HEK293T (cell line): Measurements from ENCODE around the gene AGBL4.
A peak's percentile ranks its signal among the peaks of the same experiment; 100 is the strongest.

ENCODE experiments used
- CTCF ChIA-PET: fragments of 350-600 bp; formaldehyde crosslinking; extraction: SDS; loops from one replicate; lab custom pipeline; 2021; ENCODE audit warnings: antibody characterized with exemption, inconsistent platforms; lab: Yijun Ruan, JAX
- POLR2A ChIA-PET: fragments of 350-600 bp; formaldehyde crosslinking; extraction: SDS; loops from one replicate; lab custom pipeline; 2020; ENCODE audit warnings: antibody characterized with exemption, inconsistent platforms; lab: Yijun Ruan, JAX
- DNase-seq: peaks from one replicate; pipeline ENCODE4 v3.0.0; 2012; ENCODE audit warnings: mixed read lengths; ENCODE audit errors: extremely low spot score
- ARNT ChIP-seq: fragments of 450-650 bp; IDR thresholded peaks from 2 replicates; pipeline ENCODE4 v1.6.1; 2017; ENCODE audit warnings: mild to moderate bottlenecking
- BHLHE40 ChIP-seq: fragments of 450-650 bp; IDR thresholded peaks from 2 replicates; pipeline ENCODE4 v1.6.1; 2016; ENCODE audit warnings: mild to moderate bottlenecking, moderate library complexity, borderline replicate concordance
- CTBP1 ChIP-seq: fragments of 450-650 bp; IDR thresholded peaks from 2 replicates; pipeline ENCODE4 v1.6.1; 2016; ENCODE audit warnings: borderline replicate concordance
- ELF4 ChIP-seq: fragments of 450-650 bp; IDR thresholded peaks from 2 replicates; pipeline ENCODE4 v1.6.1; 2017; ENCODE audit warnings: antibody characterized with exemption
- FOXA1 ChIP-seq: fragments of 450-650 bp; IDR thresholded peaks from 2 replicates; pipeline ENCODE4 v1.6.1; 2016; ENCODE audit warnings: mild to moderate bottlenecking
- FOXK2 ChIP-seq: fragments of 450-650 bp; IDR thresholded peaks from 2 replicates; pipeline ENCODE4 v1.6.1; 2016; ENCODE audit warnings: mild to moderate bottlenecking
- FOXM1 ChIP-seq: fragments of 450-650 bp; IDR thresholded peaks from 2 replicates; pipeline ENCODE4 v1.6.1; 2017; ENCODE audit warnings: mild to moderate bottlenecking, borderline replicate concordance
- HDGF ChIP-seq: fragments of 450-650 bp; IDR thresholded peaks from 2 replicates; pipeline ENCODE4 v1.6.1; 2017; ENCODE audit warnings: antibody characterized with exemption, borderline replicate concordance
- L3MBTL2 ChIP-seq: fragments of 450-650 bp; conservative IDR thresholded peaks from 2 replicates; pipeline ENCODE4 v1.6.1; 2016; ENCODE audit warnings: mild to moderate bottlenecking
- LEF1 ChIP-seq: fragments of 450-650 bp; IDR thresholded peaks from 2 replicates; pipeline ENCODE4 v1.6.1; 2017; ENCODE audit warnings: mild to moderate bottlenecking, borderline replicate concordance
- NFRKB ChIP-seq: fragments of 450-650 bp; IDR thresholded peaks from 2 replicates; pipeline ENCODE4 v1.6.1; 2016; ENCODE audit warnings: mild to moderate bottlenecking, moderate library complexity
- SP1 ChIP-seq: fragments of 450-650 bp; IDR thresholded peaks from 2 replicates; pipeline ENCODE4 v1.6.1; 2017
- SUZ12 ChIP-seq: fragments of 450-650 bp; IDR thresholded peaks from 2 replicates; pipeline ENCODE4 v1.6.1; 2016; ENCODE audit warnings: mild to moderate bottlenecking
- TARDBP ChIP-seq: fragments of 450-650 bp; IDR thresholded peaks from 2 replicates; pipeline ENCODE4 v1.6.1; 2016
- ZNF384 ChIP-seq: fragments of 450-650 bp; IDR thresholded peaks from 2 replicates; pipeline ENCODE4 v1.6.1; 2016
- TF ChIP-seq, protein P1 (sequence below): fragments of 450-650 bp; IDR thresholded peaks from 2 replicates; pipeline ENCODE4 v1.6.1; 2016

AGBL4 gene

DNA sequence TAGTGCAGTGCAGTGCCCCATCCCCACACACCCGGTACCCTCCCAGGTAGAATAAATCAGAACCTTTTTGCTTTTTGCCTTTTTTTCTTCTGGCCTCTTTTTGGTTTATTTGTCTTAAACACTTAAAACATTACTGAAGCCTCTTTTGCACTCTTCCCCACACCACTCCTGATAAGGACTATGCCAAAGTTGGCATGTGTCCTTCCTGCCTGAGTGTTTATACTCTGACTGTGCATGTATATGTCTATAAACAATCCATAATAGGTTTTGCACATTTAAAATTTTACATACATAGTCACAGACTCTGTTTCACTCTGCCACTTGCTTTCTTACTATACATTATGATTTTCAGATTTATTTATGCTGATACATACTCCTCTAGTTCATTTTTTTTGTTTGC, 1306.7 kb downstream of the AGBL4 start:
- ChIA-PET POLR2A (no interaction called here), CTCF (interaction anchor here (1.2 kb wide), 1 partner anchor 19 kb away, joined by 3 read pairs; no protein-coding TSS in a partner anchor)
- no peak for TF ChIP-seq ARNT
- TF ChIP-seq ELF4: no peak
- TF ChIP-seq TARDBP: no peak
- TF ChIP-seq ZNF384: no peak
- TF ChIP-seq LEF1: no peak
- no peak for TF ChIP-seq NFRKB
- TF ChIP-seq HDGF: no peak
- TF ChIP-seq, protein P1, sequence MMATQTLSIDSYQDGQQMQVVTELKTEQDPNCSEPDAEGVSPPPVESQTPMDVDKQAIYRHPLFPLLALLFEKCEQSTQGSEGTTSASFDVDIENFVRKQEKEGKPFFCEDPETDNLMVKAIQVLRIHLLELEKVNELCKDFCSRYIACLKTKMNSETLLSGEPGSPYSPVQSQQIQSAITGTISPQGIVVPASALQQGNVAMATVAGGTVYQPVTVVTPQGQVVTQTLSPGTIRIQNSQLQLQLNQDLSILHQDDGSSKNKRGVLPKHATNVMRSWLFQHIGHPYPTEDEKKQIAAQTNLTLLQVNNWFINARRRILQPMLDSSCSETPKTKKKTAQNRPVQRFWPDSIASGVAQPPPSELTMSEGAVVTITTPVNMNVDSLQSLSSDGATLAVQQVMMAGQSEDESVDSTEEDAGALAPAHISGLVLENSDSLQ: no peak
- no peak for TF ChIP-seq FOXM1
- no peak for TF ChIP-seq L3MBTL2
- TF ChIP-seq SUZ12: no peak
- TF ChIP-seq SP1: no peak
- no peak for TF ChIP-seq CTBP1
- no peak for TF ChIP-seq FOXA1
- TF ChIP-seq FOXK2: no peak
- no peak for TF ChIP-seq BHLHE40
- no peak for DNase-seq

DNA sequence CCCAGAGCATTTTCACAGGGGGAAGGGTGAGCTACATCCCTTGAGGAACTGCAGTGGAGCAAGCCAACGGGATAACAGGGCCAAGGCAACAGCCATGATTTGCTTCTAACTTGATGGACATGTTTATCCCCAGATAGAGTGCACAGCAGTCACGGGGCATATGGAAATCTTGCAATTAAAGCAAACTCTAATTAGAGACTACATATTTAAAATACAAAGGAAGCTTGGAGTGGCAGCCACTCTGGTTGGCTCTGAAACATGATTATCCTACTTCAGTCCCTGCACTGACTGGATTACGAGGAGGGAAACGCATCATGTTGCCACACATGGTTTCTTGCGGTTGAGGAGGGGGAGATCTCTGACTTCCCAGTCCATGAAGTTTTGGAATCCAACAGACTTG, 1307.8 kb downstream of the AGBL4 start:
- CTCF ChIA-PET: interaction anchor here (1.2 kb wide), 1 partner anchor 18 kb away, joined by 3 read pairs; no protein-coding TSS in a partner anchor
- no peak for DNase-seq
- no peak for TF ChIP-seq FOXK2
- TF ChIP-seq HDGF: no peak
- TF ChIP-seq L3MBTL2: no peak
- no peak for TF ChIP-seq NFRKB
- no peak for TF ChIP-seq ZNF384
- no peak for TF ChIP-seq FOXA1
- no peak for TF ChIP-seq ELF4
- no peak for TF ChIP-seq SP1
- no peak for TF ChIP-seq TARDBP
- no peak for TF ChIP-seq FOXM1
- TF ChIP-seq ARNT: no peak
- POLR2A ChIA-PET: no interaction called here

DNA sequence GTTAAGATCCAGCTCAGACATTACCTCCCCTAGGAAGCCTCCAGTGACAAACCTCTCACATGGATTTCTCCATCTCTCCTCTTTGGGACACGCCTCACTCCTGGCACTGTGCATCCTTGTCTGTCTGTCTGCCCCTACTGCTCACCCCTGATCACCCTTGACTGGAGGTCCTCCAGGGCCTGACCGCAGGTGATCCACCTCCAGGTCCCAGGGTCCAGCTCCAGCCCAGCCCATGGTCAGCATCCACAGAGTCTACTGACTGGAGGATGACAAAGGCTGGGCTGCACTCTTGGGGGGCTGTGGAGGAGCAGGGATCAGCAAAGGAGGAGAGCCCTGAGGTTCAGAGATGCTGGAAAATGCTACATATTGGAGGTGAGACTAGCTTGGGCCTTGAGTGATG, 1312.8 kb downstream of the AGBL4 start:
- no peak for DNase-seq
- ChIA-PET POLR2A (no interaction called here), CTCF (interaction anchor here (1.0 kb wide), 1 partner anchor 33 kb away, joined by 3 read pairs; no protein-coding TSS in a partner anchor)
- no peak for TF ChIP-seq HDGF

DNA sequence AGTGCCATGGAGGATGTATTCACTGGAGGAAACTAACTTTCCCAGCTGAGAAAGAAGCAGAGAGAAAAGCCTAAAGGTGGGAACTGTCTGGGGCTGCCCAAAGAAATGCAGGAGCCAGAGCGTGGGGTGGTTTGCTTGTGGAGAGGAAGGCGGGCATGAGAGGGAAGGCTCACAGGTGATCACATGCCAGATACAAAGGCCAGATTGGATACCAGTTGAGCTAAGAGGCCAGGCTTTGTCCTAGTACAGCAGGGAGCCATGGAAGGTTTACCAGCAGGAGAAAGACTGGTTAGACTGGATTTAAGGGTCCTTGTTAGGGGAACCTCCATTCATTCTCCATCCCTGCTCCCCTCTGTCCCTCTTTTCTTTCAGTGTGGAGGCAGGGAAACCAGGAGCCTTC, 1313.4 kb downstream of the AGBL4 start:
- TF ChIP-seq NFRKB: no peak
- TF ChIP-seq FOXA1: no peak
- TF ChIP-seq L3MBTL2: no peak
- TF ChIP-seq SP1: no peak
- no peak for TF ChIP-seq ARNT
- no peak for TF ChIP-seq ZNF384
- TF ChIP-seq BHLHE40: no peak
- TF ChIP-seq ELF4: no peak
- no peak for TF ChIP-seq FOXM1
- no peak for TF ChIP-seq LEF1
- TF ChIP-seq HDGF: no peak
- TF ChIP-seq TARDBP: no peak
- no peak for TF ChIP-seq CTBP1
- TF ChIP-seq, protein P1: no peak
- CTCF ChIA-PET: interaction anchor here (1.0 kb wide), 1 partner anchor 33 kb away, joined by 3 read pairs; no protein-coding TSS in a partner anchor
- POLR2A ChIA-PET: no interaction called here
- DNase-seq: no peak

DNA sequence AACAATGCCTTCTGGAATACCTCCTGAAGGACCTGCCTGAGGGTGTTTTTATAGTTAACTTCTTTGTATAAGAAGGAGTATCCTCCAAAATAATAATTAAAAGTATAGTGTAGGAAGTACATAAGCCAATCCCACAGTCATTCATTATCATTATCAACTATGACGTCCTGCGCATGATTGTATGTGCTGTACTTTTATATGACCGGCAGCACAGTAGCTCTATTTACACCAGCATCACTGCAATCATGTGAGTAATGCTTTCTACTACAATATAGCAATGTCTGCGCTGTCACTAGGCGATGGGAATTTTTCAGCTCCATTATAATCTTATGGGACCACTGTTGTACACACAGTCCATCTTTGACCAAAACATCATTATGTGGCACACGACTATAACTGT, 1319.0 kb downstream of the AGBL4 start:
- ChIA-PET CTCF (interaction anchor here (0.9 to 1.4 kb wide), 3 partner anchors 8 to 132 kb away, joined by 3 to 4 read pairs (median 4); no protein-coding TSS in a partner anchor), POLR2A (no interaction called here)
- no peak for TF ChIP-seq CTBP1
- TF ChIP-seq FOXM1: no peak
- TF ChIP-seq LEF1: no peak
- TF ChIP-seq FOXA1: no peak
- no peak for TF ChIP-seq HDGF
- TF ChIP-seq, protein P1: no peak
- no peak for TF ChIP-seq SUZ12
- TF ChIP-seq NFRKB: no peak
- DNase-seq: no peak

DNA sequence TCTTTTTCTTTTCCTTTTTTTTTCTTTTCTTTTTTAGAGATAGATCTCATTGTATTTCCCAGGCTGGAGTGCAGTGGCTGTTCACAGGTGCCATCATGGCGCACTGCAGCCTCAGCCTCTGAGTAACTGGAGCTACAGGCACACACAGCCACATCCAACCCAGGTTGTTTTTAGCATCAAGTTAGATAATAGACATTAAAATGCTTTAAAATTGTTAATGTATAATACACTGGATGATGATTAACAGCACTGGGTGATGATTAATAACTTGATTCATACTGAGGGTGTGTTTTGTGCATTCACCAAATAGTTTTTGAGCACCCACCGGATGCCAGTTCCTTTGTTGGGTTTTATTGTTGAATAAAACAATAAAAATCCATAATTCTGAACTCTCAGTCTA, 1322.3 kb downstream of the AGBL4 start:
- DNase-seq: no peak
- ChIA-PET POLR2A (no interaction called here), CTCF (interaction anchor here (0.6 kb wide), 1 partner anchor 640 kb away, joined by 3 read pairs; no protein-coding TSS in a partner anchor)
- TF ChIP-seq FOXK2: no peak

DNA sequence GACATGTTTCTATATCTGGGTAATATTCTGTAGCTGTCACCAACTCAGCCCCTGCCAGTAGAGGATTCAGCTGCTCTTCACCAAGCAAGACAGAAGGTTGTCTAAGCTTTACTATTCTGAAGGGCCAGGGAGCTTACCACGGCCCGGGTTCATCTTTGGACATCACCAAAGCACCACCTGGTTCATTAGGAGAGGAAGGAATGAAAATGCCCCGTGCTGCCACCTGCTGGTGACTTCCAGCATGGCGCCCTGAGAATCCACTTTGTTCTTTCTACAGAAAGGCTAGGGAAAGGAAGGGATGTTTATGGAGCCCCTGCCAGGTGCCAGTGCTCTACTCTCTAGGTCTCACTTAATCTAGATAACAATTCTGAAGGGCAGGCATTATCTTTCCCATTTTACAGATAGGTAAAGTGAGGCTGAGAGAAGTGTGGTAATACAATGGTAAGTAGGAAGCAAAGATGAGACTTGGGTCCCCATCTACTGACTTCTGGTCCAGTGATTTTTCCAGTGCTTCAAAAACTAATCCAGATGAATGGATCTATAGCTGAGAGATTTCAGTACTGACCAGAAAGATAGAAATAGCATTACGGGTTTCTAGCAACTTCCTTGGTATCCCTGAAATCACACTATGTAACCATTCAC, 1326.6 kb downstream of the AGBL4 start:
- TF ChIP-seq FOXK2 (no peak), NFRKB (no peak), BHLHE40 (no peak), L3MBTL2 (no peak), FOXM1 (no peak), ARNT (no peak), SP1 (no peak), CTBP1 (no peak), HDGF (no peak), ZNF384 (no peak), ELF4 (no peak), SUZ12 (no peak), FOXA1 (no peak), LEF1 (no peak), TARDBP (no peak)
- TF ChIP-seq, protein P1: no peak
- POLR2A ChIA-PET: no interaction called here
- CTCF ChIA-PET: interaction anchor here (0.6 to 2.7 kb wide), 7 partner anchors 8 to 237 kb away, joined by 3 to 17 read pairs (median 5); no protein-coding TSS in a partner anchor
- peak; percentile 65 for DNase-seq
